Cardiac fibroblast (primary cell): ENCODE measurements around the gene ZCCHC24.

ENCODE experiments used
- DNase-seq, 2 donors: peaks; one replicate each; pipeline versions ENCODE4 v3.0.0 to v3.0.0-alpha.2; 2010; ENCODE audit warnings: low read depth in 2 of 2
- H3K4me3 ChIP-seq, 2 donors: replicated peaks in 1 of 2; 1 replicate in 1 of 2; 2 replicates in 1 of 2; pipeline ENCODE4 v1.5.1; 2011; ENCODE audit warnings: low read depth in 2 of 2, low read length in 2 of 2, mild to moderate bottlenecking in 2 of 2, moderate library complexity in 1 of 2
- TF ChIP-seq, protein P1 (sequence below): IDR thresholded peaks from one replicate; pipeline ENCODE4 v1.5.1; 2011; ENCODE audit warnings: low read depth, mild to moderate bottlenecking, low read length, inconsistent platforms

ZCCHC24 gene

DNA sequence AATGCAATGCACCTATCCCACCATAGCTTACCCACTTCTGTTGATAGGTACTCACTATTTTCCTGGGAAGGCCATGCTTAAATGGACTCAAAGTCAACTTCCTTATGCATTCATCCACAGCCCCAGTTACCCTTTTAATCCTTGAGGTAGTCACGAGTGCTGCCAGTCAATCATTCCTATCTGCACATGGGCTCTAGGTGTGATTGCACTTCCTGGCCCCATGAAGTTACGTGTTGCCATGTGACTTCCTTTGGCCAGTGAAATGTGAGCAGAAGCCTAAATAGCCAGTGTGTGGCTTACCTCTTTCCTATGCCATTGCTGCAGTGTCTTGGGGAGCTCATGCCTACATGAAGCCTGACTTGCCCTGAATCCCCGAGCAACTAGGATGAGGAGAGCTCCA, 43.4 kb upstream of the ZCCHC24 start:
- no peak overlapping the region for H3K4me3 ChIP-seq
- TF ChIP-seq, protein P1, sequence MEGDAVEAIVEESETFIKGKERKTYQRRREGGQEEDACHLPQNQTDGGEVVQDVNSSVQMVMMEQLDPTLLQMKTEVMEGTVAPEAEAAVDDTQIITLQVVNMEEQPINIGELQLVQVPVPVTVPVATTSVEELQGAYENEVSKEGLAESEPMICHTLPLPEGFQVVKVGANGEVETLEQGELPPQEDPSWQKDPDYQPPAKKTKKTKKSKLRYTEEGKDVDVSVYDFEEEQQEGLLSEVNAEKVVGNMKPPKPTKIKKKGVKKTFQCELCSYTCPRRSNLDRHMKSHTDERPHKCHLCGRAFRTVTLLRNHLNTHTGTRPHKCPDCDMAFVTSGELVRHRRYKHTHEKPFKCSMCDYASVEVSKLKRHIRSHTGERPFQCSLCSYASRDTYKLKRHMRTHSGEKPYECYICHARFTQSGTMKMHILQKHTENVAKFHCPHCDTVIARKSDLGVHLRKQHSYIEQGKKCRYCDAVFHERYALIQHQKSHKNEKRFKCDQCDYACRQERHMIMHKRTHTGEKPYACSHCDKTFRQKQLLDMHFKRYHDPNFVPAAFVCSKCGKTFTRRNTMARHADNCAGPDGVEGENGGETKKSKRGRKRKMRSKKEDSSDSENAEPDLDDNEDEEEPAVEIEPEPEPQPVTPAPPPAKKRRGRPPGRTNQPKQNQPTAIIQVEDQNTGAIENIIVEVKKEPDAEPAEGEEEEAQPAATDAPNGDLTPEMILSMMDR = no peak
- no peak for DNase-seq

DNA sequence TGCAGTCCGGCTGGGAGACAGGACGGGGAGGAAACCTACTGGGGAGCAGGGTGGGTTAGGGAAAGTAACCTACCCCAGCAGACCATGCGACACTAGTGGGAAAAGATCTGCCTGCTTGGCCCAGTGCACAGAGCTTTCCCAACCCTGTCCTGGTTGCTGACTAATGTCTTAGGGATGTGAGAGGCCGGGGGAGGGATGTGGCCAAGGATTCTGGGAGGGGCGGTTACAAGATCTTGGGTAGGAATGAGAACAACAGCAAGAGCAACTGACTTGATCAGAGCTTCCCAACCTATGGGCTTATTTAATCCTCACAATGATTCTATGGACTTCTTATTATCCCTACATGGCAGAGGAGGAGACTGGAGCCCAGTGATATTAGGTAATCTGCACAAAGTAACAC, 42.9 kb upstream of the ZCCHC24 start:
- H3K4me3 ChIP-seq = no peak overlapping the region
- peak; percentile 93 to 94 for DNase-seq
- TF ChIP-seq, protein P1 = no peak

DNA sequence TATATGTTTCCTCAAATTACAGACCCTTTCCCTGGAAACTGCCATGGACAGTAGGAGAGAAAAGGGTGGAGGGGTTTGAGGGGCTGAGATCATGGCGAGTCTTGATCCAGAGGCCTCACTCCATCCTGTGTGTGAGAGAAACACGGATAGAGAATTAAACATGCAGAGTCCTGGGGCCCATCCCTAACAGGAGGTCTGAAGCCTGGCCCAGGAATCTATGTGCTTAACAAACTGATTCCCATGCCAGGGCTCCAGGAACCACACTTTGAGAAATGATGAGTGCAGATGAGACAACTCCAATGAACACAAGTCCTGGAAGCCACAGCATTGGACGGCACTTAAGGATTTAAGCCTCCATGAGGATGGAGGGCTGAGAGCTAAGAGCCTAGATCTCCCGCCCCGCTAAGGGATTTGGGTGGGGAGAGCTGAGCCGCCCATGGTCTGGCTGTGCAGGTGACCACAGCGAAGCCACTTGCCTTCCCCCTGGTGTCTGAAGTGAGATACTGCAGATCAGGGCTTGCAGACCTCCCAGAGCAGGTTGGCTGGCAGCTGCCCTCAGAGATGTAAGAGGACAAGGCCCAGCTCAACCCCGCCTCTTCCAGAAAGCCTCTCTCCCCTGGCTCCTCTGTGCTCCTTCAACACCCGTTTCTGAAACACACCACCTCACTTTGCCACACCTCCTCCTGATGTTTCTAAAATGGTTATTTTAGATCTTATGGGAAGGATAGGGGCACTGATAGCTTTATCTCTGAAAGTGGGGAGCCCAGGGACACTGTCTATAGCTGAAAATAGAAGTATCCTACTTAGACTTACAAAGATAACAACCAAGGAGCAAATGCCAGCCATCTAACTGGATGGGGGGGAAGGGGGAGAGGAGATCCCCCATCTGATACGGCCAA, 42.1 kb upstream of the ZCCHC24 start:
- peak; percentile 47 to 78 for DNase-seq

DNA sequence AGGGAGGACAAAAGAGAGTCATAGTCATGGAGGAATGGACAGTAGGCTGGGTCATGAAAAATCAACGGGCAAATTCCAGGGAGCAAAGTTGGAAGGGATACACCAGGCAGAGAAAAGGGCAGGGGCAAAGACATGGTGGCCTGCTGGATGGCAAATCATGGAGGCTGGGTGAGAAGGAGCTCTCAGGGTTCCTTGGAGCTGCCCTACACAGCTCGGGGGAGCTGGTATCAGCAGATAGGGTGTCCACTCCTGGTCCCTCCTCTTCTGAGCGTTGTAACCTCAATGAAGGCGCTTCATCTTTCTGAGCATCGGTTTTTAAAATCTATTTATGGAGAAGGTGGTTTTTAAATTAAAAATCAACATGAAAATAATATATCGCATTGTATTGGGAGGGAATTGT, 39.1 kb upstream of the ZCCHC24 start:
- DNase-seq = no peak
- H3K4me3 ChIP-seq = no peak overlapping the region
- TF ChIP-seq, protein P1 = no peak

More for the DNA sequence above, 42.1 kb upstream of the ZCCHC24 start:
- TF ChIP-seq, protein P1 = peak; percentile 60
- H3K4me3 ChIP-seq = no peak overlapping the region

DNA sequence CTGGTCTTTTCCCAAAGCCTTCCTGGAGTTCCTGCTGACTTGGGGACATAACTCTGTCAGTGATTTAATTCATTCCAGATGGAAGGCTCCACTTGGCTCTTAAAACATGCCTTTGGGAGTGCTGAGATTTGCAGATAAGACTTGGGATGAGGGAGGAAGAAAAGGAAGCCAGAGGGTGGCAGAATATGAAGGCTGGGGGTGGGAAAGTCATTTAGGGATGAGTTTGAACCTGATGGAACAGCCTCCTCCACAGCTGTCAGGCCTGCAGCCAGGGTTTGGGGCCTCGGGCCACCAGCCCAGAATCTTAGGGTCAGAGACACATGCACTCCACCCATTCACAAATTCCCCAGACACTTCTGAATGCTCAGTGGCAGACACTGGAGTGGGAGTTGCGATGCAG, 38.5 kb upstream of the ZCCHC24 start:
- TF ChIP-seq, protein P1 = no peak
- peak in 1 of 2 donors; percentile 62 for DNase-seq
- no peak overlapping the region for H3K4me3 ChIP-seq

DNA sequence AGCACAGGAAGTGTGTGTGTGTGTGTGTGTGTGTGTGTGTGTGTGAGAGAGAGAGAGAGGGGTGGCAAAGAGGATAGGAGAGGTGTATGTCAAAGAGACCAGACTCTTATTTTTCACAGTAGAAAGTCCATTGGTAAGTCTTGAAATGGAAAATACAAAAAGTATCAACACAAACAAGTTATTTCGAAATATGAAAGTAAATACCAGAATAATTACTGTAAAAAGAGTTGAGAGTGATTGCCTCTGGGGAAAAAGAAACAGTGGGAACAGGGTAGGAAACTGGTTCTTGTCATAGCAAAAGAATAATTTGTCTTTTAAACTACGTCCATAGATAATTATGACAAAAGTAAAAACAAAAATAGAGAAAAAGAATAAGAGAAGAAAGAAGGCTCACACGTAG, 37.9 kb upstream of the ZCCHC24 start:
- TF ChIP-seq, protein P1 = no peak
- DNase-seq = peak in 1 of 2 donors; percentile 34

More for the DNA sequence above, 37.9 kb upstream of the ZCCHC24 start:
- no peak overlapping the region for H3K4me3 ChIP-seq
